Measurements from ENCODE around the gene TMX1. TPM values are rescaled to one million over a fixed set of nuclear protein-coding genes. Genes with fewer than 3 reads are reported as not detected.

The TMX1 gene
- total and polyA plus RNA-seq, 2 of the 8 experiments (the other 6 are each of a cell fraction or from before 2014, with no cell fraction given), result 26.6 to 84.0 TPM

DNA sequence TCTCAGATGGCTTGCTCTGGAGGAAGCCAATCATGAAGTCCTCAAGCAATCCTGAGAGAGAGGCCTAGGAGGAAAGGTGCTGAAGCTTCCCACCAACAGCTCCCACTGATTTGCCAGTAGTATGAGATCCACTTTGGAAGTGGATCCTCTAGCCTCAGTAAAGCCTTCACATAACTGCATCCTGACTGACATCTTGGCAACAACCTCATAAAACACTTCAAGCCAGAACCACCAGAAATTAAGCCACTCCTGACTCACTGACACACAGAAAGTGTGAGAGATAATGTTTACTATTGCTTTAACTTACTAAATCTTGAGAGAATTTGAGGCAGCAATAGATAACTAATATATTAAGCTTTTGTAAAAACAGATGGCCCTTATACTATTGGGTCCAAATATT, 11.7 kb upstream of the TMX1 start:
- no peak overlapping the region for H4K91ac ChIP-seq (replicated peaks; ENCODE audit: insufficient read length, low read length)
- H3K27me3 ChIP-seq (replicated peaks in 1 of 4; ENCODE audit: control insufficient read depth in 3 of 4, extremely low read depth in 1 of 4, insufficient read depth in 3 of 4, low read length in 3 of 4), result no peaks in the 10 kb centered on the region; a peak in 1 of 7 replicates
- no peak overlapping the region for H2BK12ac ChIP-seq (ENCODE audit: low read depth, low read length)
- H3K23me2 ChIP-seq (ENCODE audit: low read depth, low read length), result no peaks in the 10 kb centered on the region
- no peak overlapping the region for H4K5ac ChIP-seq (ENCODE audit: insufficient read length, low read depth, low read length)
- no peaks in the 10 kb centered on the region for H3K79me1 ChIP-seq (ENCODE audit: low read depth, low read length)
- no peaks in the 10 kb centered on the region for H3K4me1 ChIP-seq (replicated peaks in 1 of 4; ENCODE audit: control insufficient read depth in 3 of 4, insufficient read depth in 4 of 4, low read length in 3 of 4)
- no peak overlapping the region for H3K9ac ChIP-seq (replicated peaks in 1 of 4; ENCODE audit: extremely low read depth in 1 of 4, low read depth in 3 of 4, low read length in 3 of 4)
- H3K14ac ChIP-seq (ENCODE audit: insufficient read length), result no peak overlapping the region
- no peaks in the 10 kb centered on the region for H3K36me3 ChIP-seq (ENCODE audit: control insufficient read depth in 2 of 4, insufficient read depth in 4 of 4, low read length in 3 of 4)
- H3K9me3 ChIP-seq (ENCODE audit: insufficient read depth in 2 of 2, low read depth in 1 of 2, low read length in 1 of 2), result no peaks in the 10 kb centered on the region; a peak in 1 of 4 replicates
- H3K79me2 ChIP-seq (ENCODE audit: control insufficient read depth in 1 of 2, insufficient read depth in 2 of 2, low read length in 2 of 2), result no peaks in the 10 kb centered on the region
- no peak overlapping the region for H3K27ac ChIP-seq (ENCODE audit: low read depth, low read length)
- no peak overlapping the region for H2BK15ac ChIP-seq (ENCODE audit: low read length)
- no peak overlapping the region for H3K4me2 ChIP-seq (ENCODE audit: insufficient read depth in 1 of 2, low read depth in 2 of 2, low read length in 2 of 2)
- no peak overlapping the region for H2AK5ac ChIP-seq (ENCODE audit: low read depth, low read length)
- POLR2A ChIA-PET (ENCODE audit: partially characterized antibody), result no interaction called here
- no peak overlapping the region for H3K18ac ChIP-seq (ENCODE audit: extremely low read depth, low read length)
- no peak for DNase-seq (ENCODE audit: low read depth in 1 of 2, low spot score in 2 of 2)
- H4K8ac ChIP-seq (ENCODE audit: extremely low read depth, insufficient read depth, low read length), result no peak overlapping the region
- no peak overlapping the region for H2AFZ ChIP-seq (ENCODE audit: low read length)
- CTCF ChIA-PET (ENCODE audit: partially characterized antibody), result interaction anchor here (0.6 to 4.0 kb wide), 3 partner anchors 10 to 71 kb away, joined by 3 to 17 read pairs (median 3); no protein-coding TSS in a partner anchor
- H3K56ac ChIP-seq (replicated peaks; ENCODE audit: insufficient read length, low read depth, low read length), result no peak overlapping the region
- no peak for FAIRE-seq
- H3K4ac ChIP-seq (replicated peaks; ENCODE audit: insufficient read length, low read depth, low read length), result no peak overlapping the region
- no peak overlapping the region for H2BK120ac ChIP-seq (replicated peaks; ENCODE audit: low read depth, low read length)
- no peak overlapping the region for H2BK5ac ChIP-seq (ENCODE audit: low read depth, low read length)
- H2BK20ac ChIP-seq (ENCODE audit: low read length), result no peak overlapping the region
- H3K23ac ChIP-seq (ENCODE audit: insufficient read length), result no peak overlapping the region
- H3K4me3 ChIP-seq (ENCODE audit: extremely low read depth in 1 of 4, insufficient read depth in 2 of 4, low read depth in 3 of 4, low read length in 4 of 4), result no peak overlapping the region
- no peaks in the 10 kb centered on the region for H4K20me1 ChIP-seq (replicated peaks in 1 of 2; ENCODE audit: control insufficient read depth in 1 of 2, insufficient read depth in 2 of 2, low read length in 2 of 2)
- TF ChIP-seq NRF1 (IDR thresholded peaks at IDR 0.05; ENCODE audit: low read depth, low read length) (no peak), FOSL1 (IDR thresholded peaks at IDR 0.05; ENCODE audit: insufficient read depth, low read depth, low read length) (no peak), TBP (IDR thresholded peaks at IDR 0.05; ENCODE audit: low read depth, low read length) (no peak), NANOG (IDR thresholded peaks at IDR 0.05; ENCODE audit: insufficient read depth, low read depth, low read length, poor library complexity, severe bottlenecking) (no peak), SP4 (IDR thresholded peaks at IDR 0.05; ENCODE audit: low read length) (no peak)
- TF ChIP-seq, protein P1, sequence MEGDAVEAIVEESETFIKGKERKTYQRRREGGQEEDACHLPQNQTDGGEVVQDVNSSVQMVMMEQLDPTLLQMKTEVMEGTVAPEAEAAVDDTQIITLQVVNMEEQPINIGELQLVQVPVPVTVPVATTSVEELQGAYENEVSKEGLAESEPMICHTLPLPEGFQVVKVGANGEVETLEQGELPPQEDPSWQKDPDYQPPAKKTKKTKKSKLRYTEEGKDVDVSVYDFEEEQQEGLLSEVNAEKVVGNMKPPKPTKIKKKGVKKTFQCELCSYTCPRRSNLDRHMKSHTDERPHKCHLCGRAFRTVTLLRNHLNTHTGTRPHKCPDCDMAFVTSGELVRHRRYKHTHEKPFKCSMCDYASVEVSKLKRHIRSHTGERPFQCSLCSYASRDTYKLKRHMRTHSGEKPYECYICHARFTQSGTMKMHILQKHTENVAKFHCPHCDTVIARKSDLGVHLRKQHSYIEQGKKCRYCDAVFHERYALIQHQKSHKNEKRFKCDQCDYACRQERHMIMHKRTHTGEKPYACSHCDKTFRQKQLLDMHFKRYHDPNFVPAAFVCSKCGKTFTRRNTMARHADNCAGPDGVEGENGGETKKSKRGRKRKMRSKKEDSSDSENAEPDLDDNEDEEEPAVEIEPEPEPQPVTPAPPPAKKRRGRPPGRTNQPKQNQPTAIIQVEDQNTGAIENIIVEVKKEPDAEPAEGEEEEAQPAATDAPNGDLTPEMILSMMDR (IDR thresholded peaks at IDR 0.05; ENCODE audit: control extremely low read depth in 1 of 3, insufficient read depth in 1 of 3, low read depth in 1 of 3, low read length in 3 of 3), result no peak

Measured in H1 (cell line).